Measurements from ENCODE around the gene MSRB3.
"Not testable (repeated sequence)": the region's sequence is repeated elsewhere in the genome, so short reads cannot be mapped to it uniquely, and the experiment has no call there.

MSRB3 gene

GRCh38 chr12:65458718-65459117 is 180.2 kb downstream of the MSRB3 start:
- no peak for DNase-seq (ENCODE audit: low read depth)

- DNase-seq (ENCODE audit: low read depth): no peak
These were observed 181.1 kb downstream of the MSRB3 start for GRCh38 chr12:65459545-65459944.

DNA sequence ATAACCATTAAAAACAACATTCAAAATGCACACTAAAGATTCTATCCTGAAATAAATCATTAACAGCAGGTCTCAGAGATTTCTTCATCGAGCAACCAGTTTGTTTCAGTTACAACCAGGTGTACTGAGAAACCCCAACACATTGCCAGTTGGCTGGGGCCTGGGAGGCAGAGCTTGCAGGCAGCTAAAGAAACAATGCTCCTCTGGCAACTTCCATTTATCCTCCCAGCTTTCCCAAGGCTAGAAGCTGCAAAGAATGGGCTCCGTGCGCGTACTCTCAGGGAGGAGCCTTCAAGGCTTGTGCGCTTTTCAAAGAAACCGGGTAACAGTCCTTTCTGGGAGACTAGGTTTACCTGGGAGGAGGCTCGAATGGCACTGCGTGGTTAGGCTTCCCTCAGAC is 181.6 kb downstream of the MSRB3 start:
- DNase-seq (ENCODE audit: low read depth): no peak

DNA sequence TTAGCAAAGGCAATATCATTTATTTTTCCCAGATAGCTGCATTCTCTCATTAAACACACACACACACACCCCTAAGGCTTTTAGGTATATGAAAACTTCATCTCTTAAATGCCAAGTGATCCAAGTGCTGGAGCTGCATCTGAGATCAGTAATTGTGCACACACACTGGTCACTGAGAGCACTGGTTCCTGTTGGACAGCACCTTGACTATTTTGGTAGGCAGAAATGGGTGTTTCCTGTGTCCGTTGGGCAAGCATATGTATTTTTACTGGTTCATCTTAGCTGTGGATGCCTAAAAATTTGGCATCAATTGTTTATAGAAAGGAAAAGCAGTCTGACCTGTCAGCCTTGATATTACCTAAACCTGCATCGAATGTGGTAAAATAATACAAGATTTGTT is 182.5 kb downstream of the MSRB3 start:
- DNase-seq (ENCODE audit: low read depth): no peak

GRCh38 chr12:65462484-65462883 is 184.0 kb downstream of the MSRB3 start:
- DNase-seq (ENCODE audit: low read depth): no peak

DNA sequence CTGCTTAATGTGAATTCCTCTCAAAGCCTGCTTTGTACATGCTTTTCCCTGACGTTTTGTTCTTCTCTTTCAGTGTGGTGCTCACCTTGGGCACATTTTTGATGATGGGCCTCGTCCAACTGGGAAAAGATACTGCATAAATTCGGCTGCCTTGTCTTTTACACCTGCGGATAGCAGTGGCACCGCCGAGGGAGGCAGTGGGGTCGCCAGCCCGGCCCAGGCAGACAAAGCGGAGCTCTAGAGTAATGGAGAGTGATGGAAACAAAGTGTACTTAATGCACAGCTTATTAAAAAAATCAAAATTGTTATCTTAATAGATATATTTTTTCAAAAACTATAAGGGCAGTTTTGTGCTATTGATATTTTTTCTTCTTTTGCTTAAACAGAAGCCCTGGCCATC is 184.6 kb downstream of the MSRB3 start:
- no peak for DNase-seq (ENCODE audit: low read depth)

- no peak for DNase-seq (ENCODE audit: low read depth)
These were observed 185.1 kb downstream of the MSRB3 start for GRCh38 chr12:65463611-65464010.

DNA sequence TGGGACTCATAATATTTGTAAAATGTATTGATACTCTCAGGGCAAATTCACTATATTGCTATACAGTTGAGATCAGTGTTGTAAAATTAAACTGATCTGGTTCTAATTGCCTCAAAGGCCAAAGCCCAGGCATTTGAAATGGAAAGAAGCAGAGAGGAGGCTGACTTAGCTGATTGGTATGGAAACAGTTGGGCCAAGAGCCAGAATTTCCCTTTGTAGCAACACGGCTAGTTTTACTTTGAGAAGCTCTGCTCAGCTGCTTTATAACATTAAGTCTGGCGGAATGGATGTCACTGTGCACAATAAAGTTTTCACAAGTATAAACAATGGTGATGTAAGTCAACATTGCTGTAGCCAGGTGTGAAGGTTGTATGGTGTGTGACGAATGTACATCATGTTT is 186.4 kb downstream of the MSRB3 start:
- peak; percentile 90 for DNase-seq (ENCODE audit: low read depth)

DNA sequence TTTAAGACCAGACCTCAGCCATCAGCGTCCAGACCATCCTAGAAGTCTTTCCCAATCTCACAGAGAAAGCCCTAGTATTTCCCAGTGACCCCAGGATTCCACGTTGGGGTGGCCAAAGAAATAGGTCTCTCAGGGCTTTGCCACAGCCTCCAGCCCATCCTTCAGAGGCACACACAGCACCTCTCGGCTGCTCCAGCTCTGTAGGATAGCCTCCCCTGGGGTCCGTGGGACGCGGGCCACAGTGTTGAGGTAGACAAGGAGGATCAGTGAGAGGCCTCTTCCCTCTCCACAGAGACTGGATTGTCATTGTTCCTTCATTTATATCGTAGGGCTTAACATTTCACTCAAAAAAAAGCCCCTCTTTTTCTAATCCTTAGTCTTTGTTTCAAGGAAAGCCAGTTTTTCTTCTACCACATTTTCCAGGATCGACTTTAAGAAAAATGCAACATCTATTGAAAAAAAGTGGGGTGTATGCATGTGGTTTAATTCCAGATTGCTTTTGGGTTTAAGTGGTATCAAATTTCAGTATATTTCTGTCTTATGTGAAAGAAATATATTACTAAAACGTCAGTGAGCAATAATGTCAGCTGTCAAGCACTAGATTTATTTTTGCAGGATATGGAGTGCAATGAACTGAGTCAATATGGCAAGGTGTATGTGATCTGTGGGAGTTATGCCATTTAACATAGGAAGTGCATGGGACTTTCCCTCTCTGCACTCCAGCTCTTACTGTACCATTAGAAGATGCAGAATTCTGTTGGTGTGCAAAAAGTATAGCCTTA is 187.5 kb downstream of the MSRB3 start:
- no peak for DNase-seq (ENCODE audit: low read depth)

GRCh38 chr12:65466911-65467310 is 188.4 kb downstream of the MSRB3 start:
- peak; percentile 38 for DNase-seq (ENCODE audit: low read depth)

DNA sequence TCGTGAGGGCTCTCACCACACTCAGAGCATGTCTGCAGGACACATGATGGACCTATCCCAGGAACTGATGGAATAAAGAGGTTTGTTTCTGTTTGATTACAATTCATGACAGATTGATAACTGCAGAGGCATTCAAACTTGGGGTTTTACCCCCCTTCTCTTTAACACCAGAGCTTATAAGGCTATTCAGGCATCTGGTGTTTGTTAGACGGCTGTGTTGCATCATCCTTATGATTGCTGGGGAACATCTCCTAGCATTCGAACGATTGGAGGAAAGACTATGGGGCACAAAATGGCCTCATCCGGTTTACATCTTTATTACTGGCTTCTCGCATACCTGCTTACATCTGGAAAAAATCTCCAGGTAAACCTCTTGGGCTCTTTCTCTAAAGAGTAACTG is 191.8 kb downstream of the MSRB3 start:
- DNase-seq (ENCODE audit: low read depth): peak; percentile 43

DNA sequence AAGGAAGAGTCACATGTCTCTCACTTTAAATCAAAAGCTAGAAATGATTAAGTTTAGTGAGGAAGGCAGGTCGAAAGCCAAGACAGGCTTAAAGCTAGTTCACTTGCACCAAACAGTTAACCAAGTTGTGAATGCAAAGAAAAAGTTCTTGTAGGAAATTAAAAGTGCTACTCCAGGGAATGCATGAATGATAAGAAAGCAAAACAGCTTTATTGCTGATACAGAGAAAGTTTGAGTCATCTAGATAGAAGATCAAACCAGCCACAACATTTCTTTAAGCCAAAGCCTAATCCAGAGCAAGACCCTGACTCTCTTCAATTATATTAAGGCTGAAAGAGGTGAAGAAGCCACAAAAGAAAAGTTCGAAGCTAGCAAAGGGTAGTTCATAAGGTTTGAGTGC is 193.6 kb downstream of the MSRB3 start:
- DNase-seq (ENCODE audit: low read depth): no peak

- DNase-seq (ENCODE audit: low read depth): no peak
These were observed 196.3 kb downstream of the MSRB3 start for GRCh38 chr12:65474831-65475230.

DNA sequence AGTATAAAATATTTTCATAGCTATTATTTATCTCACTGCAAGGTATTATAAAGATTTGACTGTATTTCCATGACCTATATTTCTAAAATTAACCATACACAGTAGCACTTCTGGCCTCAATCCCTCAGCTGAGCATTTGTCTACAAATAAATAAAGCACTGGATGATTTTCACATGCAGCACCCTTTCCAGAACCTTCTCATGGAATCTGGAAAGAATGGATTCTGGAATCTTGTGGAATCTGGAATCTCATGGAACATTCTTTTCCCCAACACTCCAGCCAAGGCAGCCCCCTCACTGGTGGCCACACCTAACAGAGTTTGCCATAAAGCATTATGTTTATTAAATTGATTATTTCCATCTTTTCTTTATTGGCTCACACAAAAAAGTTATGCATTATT is 199.2 kb downstream of the MSRB3 start:
- no peak for DNase-seq (ENCODE audit: low read depth)

DNA sequence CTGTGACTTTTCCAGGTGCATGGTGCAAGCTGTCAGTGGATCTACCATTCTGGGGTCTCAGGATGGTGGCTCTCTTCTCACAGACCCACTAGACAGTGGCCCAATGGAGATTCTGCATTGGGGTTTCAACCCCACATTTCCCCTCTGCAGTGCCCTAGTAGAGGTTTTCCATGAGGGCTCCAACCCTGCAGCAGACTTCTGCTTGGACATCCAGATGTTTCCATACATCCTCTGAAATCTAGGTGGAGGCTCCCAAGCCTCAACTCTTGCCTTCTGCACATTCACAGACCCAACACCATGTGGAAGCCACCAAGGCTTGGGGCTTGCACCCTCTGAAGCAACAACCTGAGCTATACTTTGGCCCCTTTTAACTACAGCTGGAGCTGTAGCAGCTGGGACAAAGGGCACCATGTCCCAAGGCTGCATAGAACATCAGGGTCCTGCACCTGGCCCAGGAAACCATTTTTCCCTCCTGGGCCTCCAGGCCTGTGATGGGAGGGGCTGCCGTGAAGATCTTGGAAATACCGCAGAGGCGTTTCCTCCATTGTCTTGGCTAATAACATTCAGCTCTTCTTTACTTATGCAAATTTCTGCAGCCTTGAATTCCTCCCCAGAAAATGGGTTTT is 205.5 kb downstream of the MSRB3 start:
- DNase-seq (ENCODE audit: low read depth): not testable (repeated sequence)

GRCh38 chr12:65488197-65488596 is 209.7 kb downstream of the MSRB3 start:
- no peak for DNase-seq (ENCODE audit: low read depth)

DNA sequence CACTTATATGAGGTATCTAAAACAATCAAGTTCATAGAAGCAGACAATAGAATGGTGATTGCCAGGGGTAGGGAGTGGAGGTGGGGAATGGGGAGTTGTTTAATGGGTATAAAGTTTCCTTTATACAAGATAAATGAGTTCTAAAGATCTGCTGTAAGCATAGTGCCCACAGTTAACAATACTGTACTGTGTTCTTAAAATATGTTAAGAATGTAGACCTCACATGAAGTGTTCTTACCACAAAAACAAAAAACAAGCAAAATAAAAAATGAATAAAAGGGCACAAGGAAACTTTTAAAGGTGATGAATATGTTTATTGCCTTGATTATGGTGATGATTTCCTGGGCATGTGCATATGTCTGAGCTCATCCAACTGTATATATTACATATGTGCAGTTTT is 211.8 kb downstream of the MSRB3 start:
- no peak for DNase-seq (ENCODE audit: low read depth)

DNA sequence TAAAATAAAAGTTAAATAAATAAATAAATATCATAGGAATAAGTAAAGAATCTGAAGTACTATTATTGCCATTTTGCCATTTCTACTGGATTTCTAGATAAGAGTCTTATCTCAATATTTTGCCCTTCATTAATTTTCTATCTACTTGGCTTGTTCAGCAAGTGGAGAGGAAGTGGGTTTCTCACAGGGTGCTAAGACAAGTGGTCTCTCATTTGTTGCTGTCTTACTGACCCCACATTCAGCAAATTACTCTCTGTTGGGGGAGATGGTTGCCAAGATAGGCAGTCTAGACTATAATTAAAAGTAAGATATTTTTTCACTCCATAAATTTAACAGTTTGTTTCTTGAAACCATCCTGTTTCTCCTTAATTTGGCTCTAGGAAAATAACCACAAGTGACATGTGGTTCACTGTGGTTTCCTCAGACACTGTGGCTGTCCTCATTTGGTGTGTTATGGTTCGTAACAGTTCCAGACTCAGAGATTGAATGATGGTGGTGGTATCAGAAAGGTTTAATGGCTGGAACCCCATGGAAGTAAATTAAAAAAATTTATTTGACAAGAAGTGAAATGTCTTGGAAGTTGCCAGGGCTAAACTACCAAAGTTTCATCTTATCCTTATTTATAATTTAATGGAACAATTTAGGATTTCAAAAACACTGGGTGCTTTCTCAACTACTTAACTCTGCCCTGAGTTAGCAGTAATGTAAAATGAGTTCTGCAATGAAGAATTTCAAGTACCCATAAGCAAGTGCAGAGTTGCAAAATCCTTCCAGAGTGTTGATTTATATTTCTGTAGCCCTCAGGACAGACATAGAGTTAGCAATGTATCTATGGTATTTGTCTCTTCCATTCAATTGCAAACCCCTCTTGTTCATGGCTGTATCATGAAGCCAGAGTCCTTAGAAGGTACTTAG is 214.8 kb downstream of the MSRB3 start:
- DNase-seq (ENCODE audit: low read depth): peak; percentile 18

GRCh38 chr12:65493913-65494245 is 215.4 kb downstream of the MSRB3 start:
- no peak for DNase-seq (ENCODE audit: low read depth)

DNA sequence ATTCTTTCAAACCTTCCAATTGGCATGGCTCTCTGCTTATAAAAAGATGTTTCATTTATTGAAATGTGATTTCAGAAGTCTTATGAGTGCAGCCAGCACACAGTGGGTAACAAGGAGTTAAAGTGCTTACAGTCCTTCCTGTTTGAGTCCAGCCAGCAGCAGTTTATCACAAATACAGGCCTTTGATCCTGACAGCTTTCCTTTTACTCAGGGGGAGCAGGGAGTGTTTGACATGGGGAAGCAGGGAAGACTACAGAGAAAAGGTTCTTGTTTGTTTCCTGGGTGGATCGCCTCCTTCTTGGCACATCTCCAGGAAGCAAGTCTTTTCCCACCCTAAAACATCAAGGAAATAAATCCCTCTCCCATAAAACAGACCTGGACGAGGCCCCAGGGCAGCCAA is 216.1 kb downstream of the MSRB3 start:
- DNase-seq (ENCODE audit: low read depth): no peak

DNA sequence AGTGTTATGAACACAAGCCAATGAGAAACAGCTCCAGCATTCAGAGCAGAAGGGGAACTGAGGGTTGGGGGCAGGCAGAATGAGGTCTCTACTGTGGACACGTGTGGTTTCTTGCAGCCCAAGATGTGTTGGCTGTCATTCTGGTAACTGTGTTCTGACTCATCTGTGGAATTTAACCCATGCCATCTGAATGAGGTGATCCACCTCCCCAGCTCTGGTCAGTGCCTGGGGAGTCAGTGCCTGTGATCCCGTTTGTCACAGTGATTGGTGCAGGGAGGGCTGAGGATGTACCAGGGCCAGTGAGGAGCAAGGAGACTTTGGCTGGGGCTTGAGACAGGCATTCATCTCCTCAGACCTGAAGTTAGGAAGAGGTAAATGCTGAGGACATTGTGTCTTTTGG is 216.8 kb downstream of the MSRB3 start:
- peak; percentile 15 for DNase-seq (ENCODE audit: low read depth)

GRCh38 chr12:65496617-65497016 is 218.1 kb downstream of the MSRB3 start:
- DNase-seq (ENCODE audit: low read depth): peak; percentile 83

- peak; percentile 67 for DNase-seq (ENCODE audit: low read depth)
These were observed 219.2 kb downstream of the MSRB3 start for GRCh38 chr12:65497660-65498059.
